Transverse colon (tissue), 4 donors: ENCODE measurements around the gene DIO3. TPM values are rescaled to one million over a fixed set of nuclear protein-coding genes. Genes with fewer than 3 reads are reported as not detected.
A peak's percentile ranks its signal among the peaks of the same experiment; 100 is the strongest.

Experiments
- DNase-seq: peaks from one replicate; pipeline ENCODE4 v3.0.0-alpha.2; 2019
- H3K27ac ChIP-seq, 4 donors: fragments of 200-600 bp; sonication (generic); 2 replicates each; pipeline ENCODE4 v1.5.1; 2016 to 2018; ENCODE audit warnings: inconsistent platforms in 4 of 4
- H3K27me3 ChIP-seq: fragments of 200-600 bp; sonication (generic); 2 replicates; pipeline ENCODE4 v1.5.1; 2017; ENCODE audit warnings: inconsistent platforms
- H3K36me3 ChIP-seq, 4 donors: fragments of 200-600 bp; sonication (generic); 2 replicates each; pipeline ENCODE4 v1.5.1; 2017 to 2019; ENCODE audit warnings: inconsistent platforms in 4 of 4
- H3K4me1 ChIP-seq, 4 donors: fragments of 200-600 bp; sonication (generic); 2 replicates each; pipeline ENCODE4 v1.5.1; 2017 to 2020; ENCODE audit warnings: inconsistent platforms in 4 of 4
- H3K4me3 ChIP-seq, 4 donors: fragments of 200-600 bp; sonication (generic); 1 replicate in 1 of 4; 2 replicates in 3 of 4; pipeline versions ENCODE4 v1.5.1 to v1.6.1; 2017 to 2019; ENCODE audit warnings: inconsistent platforms in 4 of 4
- H3K9me3 ChIP-seq, 2 donors: fragments of 200-600 bp; sonication (generic); 2 replicates each; pipeline ENCODE4 v1.5.1; 2017 to 2019; ENCODE audit warnings: inconsistent platforms in 2 of 2
- EP300 ChIP-seq: sonication (generic); formaldehyde crosslinking; IDR thresholded peaks from one replicate; pipeline ENCODE4 v1.6.1; 2017; ENCODE audit warnings: antibody characterized with exemption, low read depth
- POLR2A ChIP-seq: fragments of 450-650 bp; IDR thresholded peaks from one replicate; pipeline ENCODE4 v1.6.1; 2016; ENCODE audit warnings: antibody characterized with exemption, mild to moderate bottlenecking, moderate library complexity
- POLR2AphosphoS5 ChIP-seq, 3 donors: sonication (generic); formaldehyde crosslinking; IDR thresholded peaks; one replicate each; pipeline ENCODE4 v1.6.1; 2016; ENCODE audit warnings: antibody characterized with exemption in 3 of 3
- WGBS, 2 donors: methylation state at CpG; one replicate each; pipeline ENCODE4 v1.1.5; 2018; ENCODE audit warnings: low coverage in 1 of 2; 5-methylcytosine and 5-hydroxymethylcytosine counted together
- in situ Hi-C, 4 donors: fragments of 200-750 bp; cut with MboI; loops; one replicate each; pipeline versions ENCODE4 v1.15.0 to v1.15.1; 2017; ENCODE audit warnings: low sequenced_read_pairs in 3 of 4, low pct_ligation_motif_present in 1 of 4, low pct_unique_long_range_greater_than_20kb in 1 of 4
- intact Hi-C: fragments of 100-400 bp; cut with DNase I; formaldehyde crosslinking; loops from one replicate; pipeline ENCODE4 v1.15.1; 2023; ENCODE audit warnings: low total_unique reads
- total RNA-seq, 4 donors: library from RNA; depleted of rRNA; stranded (reverse); fragments of >200 nt; gene quantifications; one replicate each; pipeline ENCODE4 v1.1.0, GENCODE V29; 2016
- TF ChIP-seq, protein P1 (sequence below), 5 experiments: fragments of 200-600 bp in 3 of 5; fragments of 450-650 bp in 2 of 5; sonication (generic) in 3 of 5; IDR thresholded peaks; 1 replicate in 2 of 5; 2 replicates in 3 of 5; pipeline ENCODE4 v1.5.1; 2016 to 2017; ENCODE audit warnings: antibody characterized with exemption in 5 of 5, inconsistent platforms in 3 of 5, mild to moderate bottlenecking in 2 of 5, moderate library complexity in 1 of 5

Gene DIO3
- total RNA-seq, 4 donors from 2014 or later = 1.2 to 2.9 (median 1.4) TPM; not detected in 1

DNA sequence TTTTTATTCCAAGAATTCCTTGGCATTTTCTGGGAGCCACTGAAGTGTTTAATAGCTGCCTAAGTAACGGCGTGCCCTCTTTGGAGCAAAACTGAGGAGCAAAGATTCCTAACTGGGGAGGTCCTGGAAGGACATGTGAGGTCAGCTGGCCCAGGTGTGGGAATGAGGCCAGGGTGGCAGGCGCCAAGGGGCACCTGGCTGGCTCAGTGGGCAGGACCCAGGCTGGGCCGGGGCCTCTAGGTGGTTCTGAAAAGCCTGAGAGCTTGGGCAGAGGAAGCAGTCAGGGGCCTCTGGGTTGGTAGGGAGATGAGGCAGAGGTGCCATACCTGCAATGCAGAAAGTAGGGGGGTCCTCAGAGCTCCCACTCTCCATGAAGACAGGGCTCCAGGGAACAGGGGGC, 27.1 kb upstream of the DIO3 start:
- H3K4me3 ChIP-seq = no peak overlapping the region
- H3K27me3 ChIP-seq = no peaks in the 10 kb centered on the region
- intact Hi-C loops (no loop called here), in situ Hi-C loops (no loop called here)
- peaks cover 0 to 9% (median 0%) of the 10 kb centered on the region in 4 donors for H3K4me1 ChIP-seq
- DNase-seq = no peak
- no peaks in the 10 kb centered on the region for H3K36me3 ChIP-seq
- WGBS, 2 donors = 90 to 100% methylated on average over 2 to 4 of the region's 4 CpGs
- TF ChIP-seq, protein P1, sequence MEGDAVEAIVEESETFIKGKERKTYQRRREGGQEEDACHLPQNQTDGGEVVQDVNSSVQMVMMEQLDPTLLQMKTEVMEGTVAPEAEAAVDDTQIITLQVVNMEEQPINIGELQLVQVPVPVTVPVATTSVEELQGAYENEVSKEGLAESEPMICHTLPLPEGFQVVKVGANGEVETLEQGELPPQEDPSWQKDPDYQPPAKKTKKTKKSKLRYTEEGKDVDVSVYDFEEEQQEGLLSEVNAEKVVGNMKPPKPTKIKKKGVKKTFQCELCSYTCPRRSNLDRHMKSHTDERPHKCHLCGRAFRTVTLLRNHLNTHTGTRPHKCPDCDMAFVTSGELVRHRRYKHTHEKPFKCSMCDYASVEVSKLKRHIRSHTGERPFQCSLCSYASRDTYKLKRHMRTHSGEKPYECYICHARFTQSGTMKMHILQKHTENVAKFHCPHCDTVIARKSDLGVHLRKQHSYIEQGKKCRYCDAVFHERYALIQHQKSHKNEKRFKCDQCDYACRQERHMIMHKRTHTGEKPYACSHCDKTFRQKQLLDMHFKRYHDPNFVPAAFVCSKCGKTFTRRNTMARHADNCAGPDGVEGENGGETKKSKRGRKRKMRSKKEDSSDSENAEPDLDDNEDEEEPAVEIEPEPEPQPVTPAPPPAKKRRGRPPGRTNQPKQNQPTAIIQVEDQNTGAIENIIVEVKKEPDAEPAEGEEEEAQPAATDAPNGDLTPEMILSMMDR (IDR thresholded peaks at IDR 0.05) = no peak
- no peak for TF ChIP-seq POLR2AphosphoS5 (IDR thresholded peaks at IDR 0.05)
- TF ChIP-seq EP300 = no peak
- no peak for TF ChIP-seq POLR2A
- H3K9me3 ChIP-seq = no peaks in the 10 kb centered on the region
- H3K27ac ChIP-seq = no peak overlapping the region

DNA sequence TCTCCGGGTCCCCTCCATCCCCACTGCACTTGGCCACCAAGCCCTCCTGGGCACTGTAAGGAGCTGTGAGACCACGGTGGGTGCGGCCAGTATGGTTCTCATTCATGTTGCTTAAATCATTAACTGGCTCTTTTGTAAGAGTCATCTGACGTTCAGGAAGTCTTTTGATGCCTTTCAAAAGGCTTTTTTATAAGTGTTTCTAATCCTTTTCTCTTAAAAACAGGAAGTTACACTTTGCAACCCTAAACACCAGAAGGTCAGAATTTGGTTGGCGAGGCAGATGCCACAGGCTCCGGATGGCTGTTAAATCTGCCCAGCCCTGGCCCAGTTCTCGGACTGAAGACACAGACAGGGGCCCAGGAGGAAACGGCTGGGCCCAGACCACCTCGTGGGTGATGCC, 26.1 kb upstream of the DIO3 start:
- no peaks in the 10 kb centered on the region for H3K27me3 ChIP-seq
- in situ Hi-C loops = no loop called here
- 18 to 37% methylated on average over 3 to 8 of the region's 9 CpGs for WGBS, 2 donors
- H3K4me1 ChIP-seq = peaks cover 0 to 9% (median 0%) of the 10 kb centered on the region in 4 donors
- H3K9me3 ChIP-seq = no peaks in the 10 kb centered on the region
- H3K36me3 ChIP-seq = no peaks in the 10 kb centered on the region
- H3K27ac ChIP-seq = no peak overlapping the region
- intact Hi-C loops = no loop called here
- peak; percentile 27 for DNase-seq
- H3K4me3 ChIP-seq = no peak overlapping the region
- no peak for TF ChIP-seq EP300
- TF ChIP-seq, protein P1 (IDR thresholded peaks at IDR 0.05) = no peak

DNA sequence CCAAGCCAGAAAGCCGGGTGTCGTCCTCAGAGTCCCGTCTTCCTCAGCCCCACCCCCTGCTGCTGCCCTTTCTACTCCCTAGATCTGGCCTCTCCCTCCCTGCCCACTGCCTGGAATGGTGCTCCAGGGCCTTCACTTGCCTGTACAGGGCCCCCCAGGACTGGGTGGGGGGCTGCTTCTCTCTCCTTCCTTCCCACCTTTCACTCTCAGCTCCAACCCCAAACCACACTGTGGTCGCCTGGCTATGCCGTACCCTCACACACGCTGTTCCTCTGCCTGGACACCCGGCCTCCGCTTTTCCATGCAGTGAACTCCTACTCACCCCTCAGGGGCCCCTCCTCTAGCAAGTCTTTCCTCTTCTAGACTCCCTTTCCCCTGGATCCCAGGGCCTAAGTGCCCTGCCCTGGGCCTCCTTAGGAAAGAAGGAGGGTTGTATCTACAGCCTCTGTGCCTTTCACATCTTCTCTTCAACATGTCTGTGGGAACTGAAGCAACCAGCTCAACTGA, 25.5 kb upstream of the DIO3 start:
- Histone ChIP-seq H3K27ac (no peak overlapping the region), H3K4me1 (peaks cover 0 to 9% (median 0%) of the 10 kb centered on the region in 4 donors), H3K9me3 (no peaks in the 10 kb centered on the region), H3K27me3 (no peaks in the 10 kb centered on the region), H3K4me3 (no peak overlapping the region), H3K36me3 (no peaks in the 10 kb centered on the region)
- WGBS, 2 donors = 68 to 100% methylated on average over 1 to 8 of the region's 8 CpGs
- no peak for DNase-seq
- in situ Hi-C loops (no loop called here), intact Hi-C loops (no loop called here)
- no peak for TF ChIP-seq POLR2AphosphoS5 (IDR thresholded peaks at IDR 0.05)
- no peak for TF ChIP-seq POLR2A
- TF ChIP-seq EP300 = no peak
- TF ChIP-seq, protein P1 (IDR thresholded peaks at IDR 0.05) = no peak

DNA sequence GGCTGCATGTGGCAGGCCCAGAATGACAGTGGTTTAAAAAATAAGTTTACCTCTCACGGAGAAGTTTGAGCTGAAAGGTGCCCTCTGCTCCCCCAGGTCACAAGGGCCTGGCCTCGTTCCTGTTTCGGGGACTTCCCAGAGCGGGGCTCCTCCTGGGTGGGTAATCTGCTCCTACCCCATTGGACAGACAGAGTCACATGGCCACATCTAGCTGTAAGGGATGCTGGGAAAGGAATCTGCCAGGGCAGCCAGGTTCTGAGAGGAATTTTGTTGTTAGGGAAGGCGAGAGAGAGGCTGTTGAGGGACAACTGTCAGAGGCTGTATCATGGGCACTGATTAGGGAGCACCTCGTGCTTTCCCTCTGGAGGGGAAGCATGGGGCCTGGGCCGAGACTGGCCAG, 24.0 kb upstream of the DIO3 start:
- TF ChIP-seq POLR2A (no peak), EP300 (no peak), POLR2AphosphoS5 (IDR thresholded peaks at IDR 0.05) (no peak)
- TF ChIP-seq, protein P1 (IDR thresholded peaks at IDR 0.05) = no peak
- no peak overlapping the region for H3K4me3 ChIP-seq
- in situ Hi-C loops = no loop called here
- intact Hi-C loops = no loop called here
- DNase-seq = no peak
- no peaks in the 10 kb centered on the region for H3K36me3 ChIP-seq
- H3K4me1 ChIP-seq = peaks cover 0 to 15% (median 4%) of the 10 kb centered on the region in 4 donors
- WGBS, 2 donors = 72 to 83% methylated on average over 3 to 7 of the region's 7 CpGs
- no peak overlapping the region for H3K27ac ChIP-seq
- no peaks in the 10 kb centered on the region for H3K9me3 ChIP-seq
- no peaks in the 10 kb centered on the region for H3K27me3 ChIP-seq
